ENCODE measurements around the gene AMH.

AMH gene

GRCh38 chr19:2269244-2270156 is 20.4 kb downstream of the AMH start:
- TF ChIP-seq CTCF (IDR thresholded peaks at IDR 0.05), result no peak

- TF ChIP-seq CTCF (IDR thresholded peaks at IDR 0.05), result no peak
These were observed 21.0 kb downstream of the AMH start for GRCh38 chr19:2270157-2270422.

- TF ChIP-seq CTCF (IDR thresholded peaks at IDR 0.05), result no peak
These were observed 21.5 kb downstream of the AMH start for GRCh38 chr19:2270423-2271233.

GRCh38 chr19:2271234-2272103 is 22.3 kb downstream of the AMH start:
- TF ChIP-seq CTCF (IDR thresholded peaks at IDR 0.05), result no peak

- TF ChIP-seq CTCF (IDR thresholded peaks at IDR 0.05), result peak; percentile 97
These were observed 24.4 kb downstream of the AMH start for GRCh38 chr19:2273356-2274184.

- TF ChIP-seq CTCF (IDR thresholded peaks at IDR 0.05), result no peak
These were observed 25.1 kb downstream of the AMH start for GRCh38 chr19:2274185-2274711.
